Tibial artery (tissue), 4 donors: Measurements from ENCODE around the gene HS1BP3.

ENCODE experiments used
- DNase-seq, 2 donors: peaks; one replicate each; pipeline ENCODE4 v3.0.0-alpha.2; 2019
- H3K27ac ChIP-seq, 2 donors: fragments of 200-600 bp; sonication (generic) in 1 of 2; 1 replicate in 1 of 2; 2 replicates in 1 of 2; pipeline ENCODE4 v1.5.1; 2018 to 2019; ENCODE audit warnings: mild to moderate bottlenecking in 1 of 2
- H3K27me3 ChIP-seq, 2 donors: fragments of 200-600 bp; sonication (generic) in 1 of 2; one replicate each; pipeline versions ENCODE4 v1.5.1 to v1.6.0; 2016 to 2019
- H3K36me3 ChIP-seq, 3 donors: fragments of 200-600 bp; sonication (generic) in 2 of 3; one replicate each; pipeline ENCODE4 v1.5.1; 2016 to 2019; ENCODE audit warnings: mild to moderate bottlenecking in 2 of 3
- H3K4me1 ChIP-seq, 4 donors: fragments of 200-600 bp; sonication (generic) in 2 of 4; 1 replicate in 3 of 4; 2 replicates in 1 of 4; pipeline ENCODE4 v1.5.1; 2016 to 2019
- H3K4me3 ChIP-seq, 2 donors: fragments of 200-600 bp; sonication (generic) in 1 of 2; 1 replicate in 1 of 2; 2 replicates in 1 of 2; pipeline ENCODE4 v1.5.1; 2018 to 2019; ENCODE audit warnings: mild to moderate bottlenecking in 2 of 2
- H3K9me3 ChIP-seq, 3 donors: fragments of 200-600 bp; sonication (generic) in 1 of 3; one replicate each; pipeline ENCODE4 v1.5.1; 2016 to 2019
- intact Hi-C: fragments of 100-400 bp; cut with DNase I; formaldehyde crosslinking; loops from one replicate; pipeline ENCODE4 v1.15.0; 2023; ENCODE audit warnings: low total_unique reads
- TF ChIP-seq, protein P1 (sequence below), 2 experiments: fragments of 200-600 bp in 1 of 2; fragments of 450-650 bp in 1 of 2; IDR thresholded peaks; one replicate each; pipeline ENCODE4 v1.5.1; 2017 to 2019; ENCODE audit warnings: antibody characterized with exemption in 2 of 2, mild to moderate bottlenecking in 1 of 2, moderate library complexity in 1 of 2

The HS1BP3 gene

GRCh38 chr2:20649576-20649975 is 1.3 kb downstream of the HS1BP3 start:
- Histone ChIP-seq H3K9me3 (no peaks in the 10 kb centered on the region), H3K4me3 (peak overlapping the region; percentile 92 to 97), H3K27me3 (no peaks in the 10 kb centered on the region), H3K4me1 (peaks cover 0 to 50% (median 37%) of the 10 kb centered on the region in 4 donors), H3K27ac (peak overlapping the region; percentile 98), H3K36me3 (peaks cover 8 to 26% (median 17%) of the 10 kb centered on the region in 3 donors)
- intact Hi-C loops = loop anchor here (5.0 kb wide), 1 partner anchor 272 kb away; no protein-coding TSS in a partner anchor
- no peak for DNase-seq
- TF ChIP-seq, protein P1, sequence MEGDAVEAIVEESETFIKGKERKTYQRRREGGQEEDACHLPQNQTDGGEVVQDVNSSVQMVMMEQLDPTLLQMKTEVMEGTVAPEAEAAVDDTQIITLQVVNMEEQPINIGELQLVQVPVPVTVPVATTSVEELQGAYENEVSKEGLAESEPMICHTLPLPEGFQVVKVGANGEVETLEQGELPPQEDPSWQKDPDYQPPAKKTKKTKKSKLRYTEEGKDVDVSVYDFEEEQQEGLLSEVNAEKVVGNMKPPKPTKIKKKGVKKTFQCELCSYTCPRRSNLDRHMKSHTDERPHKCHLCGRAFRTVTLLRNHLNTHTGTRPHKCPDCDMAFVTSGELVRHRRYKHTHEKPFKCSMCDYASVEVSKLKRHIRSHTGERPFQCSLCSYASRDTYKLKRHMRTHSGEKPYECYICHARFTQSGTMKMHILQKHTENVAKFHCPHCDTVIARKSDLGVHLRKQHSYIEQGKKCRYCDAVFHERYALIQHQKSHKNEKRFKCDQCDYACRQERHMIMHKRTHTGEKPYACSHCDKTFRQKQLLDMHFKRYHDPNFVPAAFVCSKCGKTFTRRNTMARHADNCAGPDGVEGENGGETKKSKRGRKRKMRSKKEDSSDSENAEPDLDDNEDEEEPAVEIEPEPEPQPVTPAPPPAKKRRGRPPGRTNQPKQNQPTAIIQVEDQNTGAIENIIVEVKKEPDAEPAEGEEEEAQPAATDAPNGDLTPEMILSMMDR (IDR thresholded peaks at IDR 0.05) = no peak

GRCh38 chr2:20648831-20649230 is 2.1 kb downstream of the HS1BP3 start:
- H3K9me3 ChIP-seq = no peaks in the 10 kb centered on the region
- no peak for DNase-seq
- peaks cover 15 to 34% (median 21%) of the 10 kb centered on the region in 3 donors for H3K36me3 ChIP-seq
- TF ChIP-seq, protein P1 (IDR thresholded peaks at IDR 0.05) = no peak
- H3K27me3 ChIP-seq = no peaks in the 10 kb centered on the region
- H3K4me3 ChIP-seq = peak overlapping the region; percentile 92 to 97
- peaks cover 0 to 50% (median 37%) of the 10 kb centered on the region in 4 donors for H3K4me1 ChIP-seq
- peak overlapping the region; percentile 98 for H3K27ac ChIP-seq
- intact Hi-C loops = loop anchor here (5.0 kb wide), 1 partner anchor 272 kb away; no protein-coding TSS in a partner anchor

GRCh38 chr2:20648206-20648605 is 2.7 kb downstream of the HS1BP3 start:
- Histone ChIP-seq H3K9me3 (no peaks in the 10 kb centered on the region), H3K27ac (peak overlapping the region; percentile 98), H3K27me3 (no peaks in the 10 kb centered on the region), H3K36me3 (peaks cover 16 to 40% (median 27%) of the 10 kb centered on the region in 3 donors), H3K4me3 (no peak overlapping the region), H3K4me1 (peaks cover 0 to 50% (median 37%) of the 10 kb centered on the region in 4 donors)
- TF ChIP-seq, protein P1 (IDR thresholded peaks at IDR 0.05) = no peak
- intact Hi-C loops = loop anchor here (5.0 kb wide), 1 partner anchor 271 kb away; no protein-coding TSS in a partner anchor
- no peak for DNase-seq

DNA sequence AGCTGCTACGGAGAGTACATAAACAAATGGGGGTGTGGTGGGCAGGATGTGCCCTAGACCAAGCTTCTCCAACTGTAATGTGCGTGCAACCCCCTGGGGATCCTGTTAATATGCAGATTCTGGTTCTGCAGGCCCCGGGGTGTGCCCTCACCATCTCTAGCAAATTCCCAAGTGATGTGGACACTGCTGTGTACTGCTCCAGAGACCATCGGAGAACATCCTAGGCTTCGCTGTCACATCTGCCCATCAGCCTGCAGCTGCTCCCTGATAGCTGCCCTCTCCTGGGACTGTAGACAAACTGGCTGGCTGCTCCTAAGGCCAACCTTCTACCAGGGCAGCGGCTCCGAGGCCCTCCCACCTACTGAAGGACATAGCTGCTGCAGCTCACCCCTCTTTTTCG is 3.2 kb downstream of the HS1BP3 start:
- TF ChIP-seq, protein P1 (IDR thresholded peaks at IDR 0.05) = no peak
- intact Hi-C loops = loop anchor here (5.0 kb wide), 1 partner anchor 270 kb away; no protein-coding TSS in a partner anchor
- peaks cover 16 to 45% (median 31%) of the 10 kb centered on the region in 3 donors for H3K36me3 ChIP-seq
- H3K4me1 ChIP-seq = peaks cover 0 to 53% (median 37%) of the 10 kb centered on the region in 4 donors
- no peaks in the 10 kb centered on the region for H3K9me3 ChIP-seq
- H3K27me3 ChIP-seq = no peaks in the 10 kb centered on the region
- no peak for DNase-seq
- no peak overlapping the region for H3K4me3 ChIP-seq
- peak overlapping the region in 1 of 2 donors; percentile 98 for H3K27ac ChIP-seq

- peaks cover 16 to 47% (median 32%) of the 10 kb centered on the region in 3 donors for H3K36me3 ChIP-seq
- peaks cover 0 to 53% (median 40%) of the 10 kb centered on the region in 4 donors for H3K4me1 ChIP-seq
- no peaks in the 10 kb centered on the region for H3K27me3 ChIP-seq
- no peaks in the 10 kb centered on the region for H3K9me3 ChIP-seq
- H3K4me3 ChIP-seq = no peak overlapping the region
- TF ChIP-seq, protein P1 (IDR thresholded peaks at IDR 0.05) = no peak
- intact Hi-C loops = loop anchor here (5.0 kb wide), 1 partner anchor 270 kb away; no protein-coding TSS in a partner anchor
- peak overlapping the region in 1 of 2 donors; percentile 98 for H3K27ac ChIP-seq
- DNase-seq = no peak
Observed at GRCh38 chr2:20647211-20647610, 3.7 kb downstream of the HS1BP3 start.
